Epithelial cell of esophagus (primary cell): ENCODE data around the gene SNAPC4.

Experiments
- DNase-seq: peaks from one replicate; pipeline ENCODE4 v3.0.0; 2010; ENCODE audit warnings: low read depth
- H3K4me3 ChIP-seq: 2 replicates; pipeline ENCODE4 v1.5.1; 2011; ENCODE audit warnings: mild to moderate bottlenecking, low read length, control low read depth
- TF ChIP-seq, protein P1 (sequence below): IDR thresholded peaks from 2 replicates; pipeline ENCODE4 v1.5.1; 2011; ENCODE audit warnings: low read depth, mild to moderate bottlenecking, low read length, control low read depth, inconsistent platforms; ENCODE audit not compliant: insufficient read depth; ENCODE audit errors: missing control alignments

SNAPC4 gene

DNA sequence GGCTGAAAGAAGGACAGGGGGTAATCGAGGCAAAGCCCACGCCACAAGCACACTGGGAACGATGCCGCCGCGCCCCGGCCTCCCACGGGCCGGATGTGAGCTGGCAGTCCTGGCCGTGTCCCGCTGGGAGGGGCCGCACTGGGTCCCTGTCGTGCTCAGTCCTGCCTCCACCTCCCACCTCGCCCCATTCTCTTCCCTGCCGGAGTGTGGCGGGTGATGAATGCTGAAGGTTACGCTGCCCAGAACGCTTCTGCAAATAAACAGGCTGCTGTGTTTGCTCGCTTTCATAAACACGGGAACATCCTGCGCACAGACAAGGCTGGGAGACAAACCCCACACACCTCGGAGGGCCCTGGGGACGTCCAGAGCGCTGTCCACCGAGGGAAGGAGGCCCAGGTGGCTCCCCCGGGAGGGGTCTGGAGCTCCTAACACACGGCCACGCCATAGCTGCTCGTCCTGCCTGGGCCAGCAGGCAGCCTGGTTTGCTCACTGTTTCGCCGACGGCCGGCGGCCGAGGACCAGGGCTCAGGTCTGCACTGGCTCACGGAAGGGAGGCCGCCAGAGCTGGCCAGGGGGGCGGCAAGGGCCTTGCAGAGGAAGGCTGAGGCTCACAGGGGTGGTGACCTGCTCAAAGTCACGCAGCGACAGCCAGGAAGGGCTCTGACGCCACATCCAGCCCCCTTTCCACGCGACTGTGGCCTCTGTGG is 38.8 kb downstream of the SNAPC4 start:
- no peak for DNase-seq
- TF ChIP-seq, protein P1, sequence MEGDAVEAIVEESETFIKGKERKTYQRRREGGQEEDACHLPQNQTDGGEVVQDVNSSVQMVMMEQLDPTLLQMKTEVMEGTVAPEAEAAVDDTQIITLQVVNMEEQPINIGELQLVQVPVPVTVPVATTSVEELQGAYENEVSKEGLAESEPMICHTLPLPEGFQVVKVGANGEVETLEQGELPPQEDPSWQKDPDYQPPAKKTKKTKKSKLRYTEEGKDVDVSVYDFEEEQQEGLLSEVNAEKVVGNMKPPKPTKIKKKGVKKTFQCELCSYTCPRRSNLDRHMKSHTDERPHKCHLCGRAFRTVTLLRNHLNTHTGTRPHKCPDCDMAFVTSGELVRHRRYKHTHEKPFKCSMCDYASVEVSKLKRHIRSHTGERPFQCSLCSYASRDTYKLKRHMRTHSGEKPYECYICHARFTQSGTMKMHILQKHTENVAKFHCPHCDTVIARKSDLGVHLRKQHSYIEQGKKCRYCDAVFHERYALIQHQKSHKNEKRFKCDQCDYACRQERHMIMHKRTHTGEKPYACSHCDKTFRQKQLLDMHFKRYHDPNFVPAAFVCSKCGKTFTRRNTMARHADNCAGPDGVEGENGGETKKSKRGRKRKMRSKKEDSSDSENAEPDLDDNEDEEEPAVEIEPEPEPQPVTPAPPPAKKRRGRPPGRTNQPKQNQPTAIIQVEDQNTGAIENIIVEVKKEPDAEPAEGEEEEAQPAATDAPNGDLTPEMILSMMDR: no peak
- no peak overlapping the region for H3K4me3 ChIP-seq

DNA sequence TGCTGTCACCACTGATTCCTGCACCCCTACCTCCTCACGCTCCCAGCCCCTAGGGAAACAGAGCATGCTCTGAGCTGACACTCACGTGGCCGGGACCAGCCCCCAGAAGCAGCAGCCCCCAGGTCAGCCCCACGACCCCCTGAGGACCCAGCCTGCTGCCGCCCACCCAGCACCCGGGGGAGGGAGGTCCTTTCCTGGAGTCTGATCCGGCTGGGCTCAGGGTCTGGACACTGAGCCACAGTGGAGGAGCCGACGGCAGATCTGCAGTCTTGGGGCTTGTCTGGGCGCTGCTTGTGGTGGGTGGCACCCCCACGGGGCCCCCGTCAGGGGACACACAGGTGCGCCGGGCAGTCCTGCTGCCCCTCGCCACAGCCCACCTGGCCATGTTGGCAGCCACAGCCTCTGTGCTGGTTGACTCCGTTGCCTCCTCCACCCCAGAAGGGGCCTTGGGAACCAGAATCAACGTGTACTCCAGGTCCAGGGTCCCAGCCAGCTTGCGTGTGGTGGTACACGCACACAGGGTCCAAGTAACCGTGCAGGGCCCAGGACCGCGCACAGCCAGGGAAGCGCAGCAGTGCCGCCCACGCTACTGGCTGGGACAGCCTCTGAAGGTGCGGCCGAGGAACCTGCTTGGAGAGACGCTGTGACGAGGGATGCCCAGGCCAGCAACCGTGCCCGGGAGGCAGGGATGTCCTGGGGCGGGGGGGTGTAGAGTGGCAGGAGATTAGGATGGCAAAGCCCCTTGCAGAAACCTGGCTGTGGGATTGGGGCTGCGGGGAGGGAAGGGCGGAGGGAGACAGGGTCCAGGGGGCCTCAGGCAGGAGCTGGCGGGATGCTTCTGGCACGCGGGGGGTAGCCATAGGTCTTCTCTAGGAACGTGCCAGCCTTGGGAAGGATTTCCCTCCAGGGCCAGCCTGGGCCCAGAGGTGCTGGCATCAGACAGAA is 39.9 kb downstream of the SNAPC4 start:
- TF ChIP-seq, protein P1: no peak
- no peak overlapping the region for H3K4me3 ChIP-seq
- no peak for DNase-seq

DNA sequence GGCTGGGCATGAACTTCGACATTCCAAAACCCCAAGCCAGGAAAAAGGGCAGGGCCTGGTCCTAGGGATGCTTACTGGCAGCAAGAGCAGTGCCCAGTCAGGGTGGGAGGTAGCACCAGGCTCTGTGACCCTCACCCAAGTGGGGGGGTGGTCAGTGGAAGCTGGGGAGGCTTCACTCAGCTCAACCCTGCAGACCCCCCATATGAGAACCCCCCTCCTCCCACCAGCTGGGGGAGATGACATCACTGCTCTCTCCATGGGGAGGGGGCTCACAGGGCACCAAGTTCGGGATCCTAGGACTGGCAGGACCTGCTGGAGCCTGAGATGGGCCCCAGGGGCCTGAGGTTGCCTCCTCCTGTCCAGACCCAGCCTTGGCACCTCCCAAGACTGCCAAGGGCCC is 41.1 kb downstream of the SNAPC4 start:
- H3K4me3 ChIP-seq: no peak overlapping the region
- no peak for DNase-seq
- TF ChIP-seq, protein P1: no peak

DNA sequence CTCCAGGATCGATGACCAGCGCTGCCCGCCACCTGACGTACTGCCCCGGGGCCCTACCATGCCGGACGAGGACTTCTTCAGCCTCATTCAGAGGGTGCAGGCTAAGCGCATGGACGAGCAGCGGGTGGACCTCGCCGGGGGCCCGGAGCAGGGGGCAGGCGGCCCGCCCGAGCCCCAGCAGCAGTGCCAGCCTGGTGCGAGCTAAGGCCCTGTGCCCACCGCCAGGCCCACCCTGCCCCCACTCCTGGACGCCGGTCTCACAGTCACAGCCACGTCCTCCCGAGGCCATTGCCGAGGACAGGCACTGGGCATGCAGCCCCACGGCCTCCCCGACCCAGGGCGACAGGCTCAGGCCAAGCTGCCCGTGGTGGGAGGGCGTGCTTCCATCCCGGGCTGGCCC is 42.0 kb downstream of the SNAPC4 start:
- H3K4me3 ChIP-seq: no peak overlapping the region
- TF ChIP-seq, protein P1: no peak
- no peak for DNase-seq

DNA sequence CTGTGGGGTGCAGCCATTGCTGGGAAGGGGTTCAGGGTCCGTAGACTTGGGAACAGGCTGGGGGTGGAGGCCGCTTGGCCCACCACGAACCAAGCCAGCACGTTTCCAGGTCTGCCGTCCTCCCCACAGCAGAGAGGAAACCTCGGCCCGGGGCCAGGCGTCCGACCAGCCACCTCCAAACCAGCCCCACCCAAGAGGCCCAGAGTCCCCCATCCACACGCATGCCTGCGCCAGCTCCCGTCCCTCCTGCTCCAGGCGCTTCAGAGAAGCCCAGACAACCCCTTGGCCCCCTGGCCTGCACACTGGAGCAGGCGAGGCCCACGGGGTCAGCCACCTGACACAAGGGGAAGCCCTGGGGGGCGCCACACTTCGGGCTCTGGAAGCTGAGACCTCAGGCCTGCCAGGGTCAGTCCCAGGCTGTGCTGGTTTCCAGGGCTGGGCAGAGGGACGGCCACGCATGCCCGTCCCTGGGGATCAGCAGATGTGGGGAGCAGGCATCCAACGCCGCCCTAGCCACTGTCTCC is 42.7 kb downstream of the SNAPC4 start:
- no peak overlapping the region for H3K4me3 ChIP-seq
- TF ChIP-seq, protein P1: no peak
- no peak for DNase-seq

DNA sequence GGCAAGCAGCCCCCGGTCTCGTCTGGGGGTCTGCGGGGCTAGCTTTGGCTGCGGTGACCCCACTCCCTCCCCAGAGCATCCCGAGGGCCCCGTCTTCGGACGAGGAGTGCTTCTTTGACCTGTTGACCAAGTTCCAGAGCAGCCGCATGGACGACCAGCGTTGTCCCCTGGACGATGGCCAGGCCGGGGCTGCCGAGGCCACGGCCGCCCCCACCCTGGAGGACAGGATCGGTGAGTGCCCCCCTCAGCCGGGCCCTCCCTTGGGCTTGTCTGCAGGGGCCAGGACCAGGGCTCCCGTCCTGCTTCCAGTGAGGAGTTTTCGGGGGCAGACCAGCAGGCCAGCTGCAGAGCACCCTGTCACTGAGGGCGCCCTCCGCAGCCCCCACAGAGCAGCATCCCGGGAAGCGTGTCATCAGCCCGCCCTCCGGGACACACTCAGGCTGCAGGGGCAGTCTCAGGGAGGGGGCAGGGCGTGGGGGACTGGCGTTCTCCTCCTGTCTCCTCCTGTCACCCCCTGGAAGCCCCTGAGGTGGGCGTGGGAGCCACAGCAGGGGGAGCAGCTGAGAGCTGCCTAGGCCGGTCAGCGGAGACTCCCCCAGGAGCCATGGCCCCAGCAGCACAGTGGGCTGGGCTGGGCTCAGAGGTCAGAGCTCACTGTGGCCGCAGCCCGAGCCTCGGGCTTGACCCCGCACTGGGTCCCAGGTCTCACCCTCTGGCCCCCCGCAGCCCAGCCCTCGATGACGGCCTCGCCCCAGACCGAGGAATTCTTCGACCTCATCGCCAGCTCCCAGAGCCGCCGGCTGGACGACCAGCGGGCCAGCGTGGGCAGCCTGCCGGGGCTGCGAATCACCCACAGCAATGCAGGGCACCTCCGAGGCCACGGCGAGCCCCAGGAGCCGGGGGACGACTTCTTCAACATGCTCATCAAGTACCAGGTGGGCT is 44.1 kb downstream of the SNAPC4 start:
- no peak for DNase-seq
- H3K4me3 ChIP-seq: no peak overlapping the region
- TF ChIP-seq, protein P1: no peak
